HG02763 (cell line): Measurements from ENCODE around the gene LMOD1.
"Not testable (repeated sequence)": the region's sequence is repeated elsewhere in the genome, so short reads cannot be mapped to it uniquely, and the experiment has no call there.

Source experiments
- ATAC-seq: cut with Tn5 transposase; IDR thresholded peaks from one replicate; pipeline ENCODE4 v1.9.1; 2021; ENCODE audit warnings: mild to moderate bottlenecking, moderate library complexity; ENCODE audit not compliant: unreplicated experiment

LMOD1 gene

DNA sequence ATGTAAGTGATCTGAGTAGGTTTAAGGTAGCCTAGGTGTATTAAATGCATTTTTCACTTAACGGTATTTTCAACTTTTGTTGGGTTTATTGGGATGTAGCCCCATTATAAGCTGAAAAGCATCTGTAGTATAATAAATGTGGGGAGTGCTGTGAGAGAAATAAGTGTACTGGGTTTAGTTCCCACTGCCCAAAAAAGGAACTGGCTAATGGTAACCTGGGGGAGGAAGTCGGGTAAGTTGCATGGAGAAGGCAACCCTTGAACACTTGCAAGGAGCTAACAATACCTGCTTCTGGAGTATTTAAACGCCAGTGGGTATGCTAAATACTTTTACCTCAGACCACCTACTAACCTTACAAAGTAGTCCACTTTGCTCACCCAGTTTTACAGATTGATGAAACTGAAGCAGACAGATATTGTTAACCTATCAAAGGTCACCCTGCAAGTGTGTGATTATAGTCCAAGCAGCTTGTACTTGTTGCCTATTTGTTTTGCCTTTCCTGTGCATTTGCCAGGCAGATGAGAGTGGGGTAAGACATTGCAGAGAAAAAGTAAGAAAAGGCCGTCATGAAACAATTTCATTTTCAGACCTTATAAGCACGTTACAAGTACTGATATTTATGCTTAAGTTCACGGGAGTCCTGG is 65.3 kb downstream of the LMOD1 start:
- no peak for ATAC-seq

DNA sequence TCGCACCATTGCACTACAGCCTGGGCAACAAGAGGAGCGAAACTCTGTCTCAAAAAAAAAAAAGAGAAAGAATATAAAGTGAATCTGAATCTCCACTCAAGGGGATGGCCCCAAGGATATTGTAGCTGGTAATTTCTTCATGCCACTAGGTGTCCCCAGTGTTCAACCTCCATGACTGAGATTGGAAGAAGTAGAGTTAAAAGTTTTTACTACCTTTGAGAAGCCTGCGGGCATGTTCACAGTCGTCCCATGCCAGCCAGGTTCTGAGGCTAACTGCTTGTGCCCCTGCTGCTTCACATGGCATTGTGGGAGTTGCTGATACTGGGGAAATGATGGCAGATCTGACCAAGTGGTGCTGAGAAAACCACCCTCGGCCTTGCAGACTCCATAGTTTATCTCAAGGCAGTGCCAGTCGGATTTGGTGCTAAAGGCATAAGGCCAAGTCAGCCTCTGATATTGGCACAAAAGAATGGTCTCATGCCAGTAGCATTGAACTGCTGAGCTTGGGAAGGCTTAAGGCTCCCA is 68.4 kb downstream of the LMOD1 start:
- ATAC-seq, result no peak

GRCh38 chr1:201876148-201876818 is 70.1 kb downstream of the LMOD1 start:
- ATAC-seq, result no peak

GRCh38 chr1:201874672-201875071 is 71.7 kb downstream of the LMOD1 start:
- no peak for ATAC-seq

- no peak for ATAC-seq
Observed at GRCh38 chr1:201870397-201870796, 76.0 kb downstream of the LMOD1 start.

GRCh38 chr1:201861448-201861847 is 84.9 kb downstream of the LMOD1 start:
- ATAC-seq, result no peak

DNA sequence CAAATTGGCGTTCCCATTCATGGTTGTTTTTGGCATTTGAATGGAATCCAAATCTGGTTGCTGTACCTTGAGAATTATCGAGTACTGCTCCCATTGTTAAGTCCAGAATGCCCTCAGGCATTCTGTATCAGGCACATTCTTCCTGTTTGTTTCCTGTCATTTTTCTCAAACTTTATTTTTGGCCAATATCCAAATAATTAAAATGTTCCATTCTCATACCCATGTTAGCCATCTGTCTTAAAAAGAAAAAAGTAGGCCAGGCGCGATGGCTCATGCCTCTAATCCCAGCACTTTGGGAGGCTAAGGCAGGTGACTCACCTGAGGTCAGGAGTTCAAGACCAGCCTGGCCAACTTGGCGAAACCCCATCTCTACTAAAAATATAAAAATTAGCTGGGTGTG is 86.9 kb downstream of the LMOD1 start:
- no peak for ATAC-seq

- ATAC-seq, result not testable (repeated sequence)
Observed at GRCh38 chr1:201856722-201857121, 89.6 kb downstream of the LMOD1 start.

DNA sequence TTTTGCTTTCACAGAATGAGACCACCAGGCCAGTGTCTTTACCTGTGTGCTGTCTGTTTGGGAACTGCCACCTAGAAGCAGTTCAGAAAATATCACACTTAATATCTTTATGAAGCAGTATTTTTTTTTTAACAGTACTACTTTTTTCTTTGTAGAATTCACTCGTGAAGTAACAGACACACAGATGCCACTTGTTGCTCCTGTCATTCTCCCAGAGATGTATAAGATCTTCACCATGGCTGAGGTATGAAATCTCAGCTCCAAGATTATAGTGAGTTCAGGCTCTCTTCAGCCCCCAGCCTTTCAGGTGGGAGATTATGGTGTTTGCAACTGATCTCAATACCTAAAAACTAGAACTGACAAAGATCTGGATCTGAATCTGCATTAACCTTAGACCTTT is 94.4 kb downstream of the LMOD1 start:
- ATAC-seq, result no peak

- no peak for ATAC-seq
Observed at GRCh38 chr1:201850053-201850397, 96.3 kb downstream of the LMOD1 start.

DNA sequence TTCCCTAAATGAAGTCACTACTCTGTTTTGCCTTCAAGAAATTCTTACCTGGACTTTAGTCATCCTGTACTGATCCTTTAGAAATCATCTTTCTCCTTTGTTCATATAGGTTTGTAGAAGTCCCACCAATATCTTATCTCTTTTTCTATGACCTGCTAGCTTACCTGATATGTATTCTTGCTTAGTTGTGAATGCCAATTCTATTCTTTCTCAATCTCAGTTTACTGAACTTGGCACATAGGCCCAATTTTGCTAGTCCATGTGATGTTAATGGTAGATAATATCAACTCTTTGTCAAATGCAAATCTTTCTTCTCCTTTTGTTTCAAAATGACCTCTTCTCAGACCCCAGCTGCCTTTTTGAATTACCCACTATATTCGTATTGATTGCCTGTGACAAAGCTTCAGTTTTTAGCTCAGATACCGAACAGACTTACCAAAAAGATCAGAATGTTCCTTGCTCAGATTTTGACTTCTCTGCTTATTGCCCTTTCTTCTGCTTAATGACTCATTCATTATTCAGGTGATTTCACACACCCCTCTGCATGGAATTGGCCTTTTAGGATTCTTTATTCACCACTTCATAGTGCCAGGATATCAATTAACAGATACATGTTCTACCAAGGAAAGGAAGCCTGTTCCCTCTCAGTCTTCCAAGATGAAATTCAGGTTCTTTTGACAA is 96.8 kb downstream of the LMOD1 start:
- no peak for ATAC-seq

GRCh38 chr1:201848230-201848629 is 98.1 kb downstream of the LMOD1 start:
- ATAC-seq, result no peak

- ATAC-seq, result no peak
Observed at GRCh38 chr1:201847150-201847549, 99.2 kb downstream of the LMOD1 start.
